ENCODE results near the gene DYNLRB1. TPM values are rescaled to one million over a fixed set of nuclear protein-coding genes. Genes with fewer than 3 reads are reported as not detected.
"Not testable (repeated sequence)": the region's sequence is repeated elsewhere in the genome, so short reads cannot be mapped to it uniquely, and the experiment has no call there.

The DYNLRB1 gene
- total RNA-seq, 5 donors from 2014 or later (not counting 1 experiment from before 2014, with no cell fraction given) = 49.6 to 83.6 (median 73.8) TPM

- Mint-ChIP-seq H3K4me3 (peak overlapping the region; percentile 95 to 99 (median 98)), H3K27me3 (no peaks in the 10 kb centered on the region), H3K36me3 (no peaks in the 10 kb centered on the region), H3K27ac (peak overlapping the region; percentile 96 to 97), H3K9me3 (no peaks in the 10 kb centered on the region), H3K4me1 (peaks cover 40 to 51% (median 42%) of the 10 kb centered on the region in 3 donors)
- POLR2A ChIA-PET = no interaction called here
- ATAC-seq (replicated peaks in 1 of 4) = peak; percentile 12 to 33 (median 16)
- peaks cover 5 to 20% of the 10 kb centered on the region in 2 experiments for H3K4me1 ChIP-seq (ENCODE audit: control insufficient read depth in 1 of 2, extremely low read depth in 1 of 2, insufficient read depth in 2 of 2, low read length in 2 of 2)
- H3K27ac ChIP-seq (ENCODE audit: low read length) = peak overlapping the region; percentile 72
- no peaks in the 10 kb centered on the region for H3K9me3 ChIP-seq
- WGBS (ENCODE audit: insufficient coverage) = 10% methylated on average over 10 of the region's 19 CpGs
- H3K36me3 ChIP-seq (ENCODE audit: control insufficient read depth in 2 of 2, extremely low read depth in 1 of 2, insufficient read depth in 1 of 2, low read length in 1 of 2) = peaks cover 0 to 8% of the 10 kb centered on the region in 2 donors
- no peak for DNase-seq
- CTCF ChIA-PET = interaction anchor here (0.6 to 2.9 kb wide), 11 partner anchors 9 to 392 kb away, joined by 3 to 39 read pairs (median 5); no protein-coding TSS in a partner anchor
- H3K4me3 ChIP-seq (ENCODE audit: control insufficient read depth in 1 of 2, extremely low read depth in 1 of 2, low read length in 1 of 2) = peak overlapping the region; percentile 90 to 92
- no peaks in the 10 kb centered on the region for H3K27me3 ChIP-seq (replicated peaks in 1 of 2; ENCODE audit: control insufficient read depth in 2 of 2, extremely low read depth in 1 of 2, insufficient read depth in 2 of 2, low read length in 1 of 2)
These were observed 1.2 kb upstream of the DYNLRB1 start for GRCh38 chr20:34514897-34515483.

DNA sequence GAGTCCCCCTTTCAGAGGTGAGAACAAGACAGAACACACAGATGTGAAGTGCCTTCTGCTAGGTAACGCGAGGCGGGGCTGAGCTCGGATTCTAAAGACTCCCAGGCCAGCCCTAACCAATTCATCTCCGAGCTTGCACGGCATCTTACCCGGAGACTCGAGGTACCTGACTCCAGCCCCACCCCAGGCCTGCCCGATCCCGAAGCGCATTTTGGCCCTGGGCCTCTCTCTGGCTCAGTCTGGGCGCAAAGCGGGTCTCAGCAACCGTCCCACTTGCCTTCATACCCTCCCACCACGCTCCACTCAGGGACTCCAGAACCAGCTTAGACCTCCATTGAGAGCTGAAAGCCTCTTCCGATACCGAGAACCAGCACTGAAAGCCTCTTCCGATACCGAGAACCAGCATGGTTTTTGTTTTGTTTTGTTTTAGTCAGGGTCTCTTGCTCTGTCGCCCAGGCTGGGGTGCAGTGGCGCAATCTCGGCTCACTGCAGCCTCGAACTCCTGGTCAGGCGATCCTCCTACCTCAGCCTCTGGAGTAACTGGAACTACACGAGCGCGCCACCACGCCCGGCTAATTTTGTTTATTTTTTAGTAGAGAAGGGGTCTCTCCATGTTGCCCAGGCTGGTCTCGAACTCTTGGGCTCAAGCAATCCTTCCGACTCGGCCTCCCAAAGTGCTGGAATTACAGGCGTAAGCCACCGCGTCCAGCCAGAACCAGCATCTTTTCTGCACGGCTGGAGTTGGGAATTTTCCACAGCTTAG is 557 bp upstream of the DYNLRB1 start:
- 4% methylated on average over 28 of the region's 36 CpGs for WGBS (ENCODE audit: insufficient coverage)
- Histone ChIP-seq H3K4me3 (ENCODE audit: control insufficient read depth in 1 of 2, extremely low read depth in 1 of 2, low read length in 1 of 2) (peak overlapping the region; percentile 90 to 92), H3K27me3 (replicated peaks in 1 of 2; ENCODE audit: control insufficient read depth in 2 of 2, extremely low read depth in 1 of 2, insufficient read depth in 2 of 2, low read length in 1 of 2) (no peaks in the 10 kb centered on the region), H3K9me3 (no peaks in the 10 kb centered on the region), H3K36me3 (ENCODE audit: control insufficient read depth in 2 of 2, extremely low read depth in 1 of 2, insufficient read depth in 1 of 2, low read length in 1 of 2) (peaks cover 0 to 8% of the 10 kb centered on the region in 2 donors), H3K27ac (ENCODE audit: low read length) (peak overlapping the region; percentile 72), H3K4me1 (ENCODE audit: control insufficient read depth in 1 of 2, extremely low read depth in 1 of 2, insufficient read depth in 2 of 2, low read length in 2 of 2) (peaks cover 5 to 24% of the 10 kb centered on the region in 2 experiments)
- Mint-ChIP-seq H3K4me3 (peak overlapping the region; percentile 95 to 99 (median 98)), H3K9me3 (no peaks in the 10 kb centered on the region), H3K27ac (peak overlapping the region; percentile 96 to 97), H3K36me3 (no peaks in the 10 kb centered on the region), H3K4me1 (peaks cover 44 to 56% (median 47%) of the 10 kb centered on the region in 3 donors), H3K27me3 (no peaks in the 10 kb centered on the region)
- CTCF ChIA-PET = interaction anchor here (0.6 to 2.9 kb wide), 15 partner anchors 9 to 392 kb away, joined by 3 to 39 read pairs (median 5); partner anchors contain the start of gene ITCH (in 1 of the 2)
- POLR2A ChIA-PET = interaction anchor here in 1 of 2 donors (0.5 kb wide), 1 partner anchor 294 kb away, joined by 5 read pairs; no protein-coding TSS in a partner anchor
- ATAC-seq (replicated peaks in 1 of 4) (peak; percentile 70 to 76 (median 76)), DNase-seq (peak; percentile 57 to 85 (median 70))

DNA sequence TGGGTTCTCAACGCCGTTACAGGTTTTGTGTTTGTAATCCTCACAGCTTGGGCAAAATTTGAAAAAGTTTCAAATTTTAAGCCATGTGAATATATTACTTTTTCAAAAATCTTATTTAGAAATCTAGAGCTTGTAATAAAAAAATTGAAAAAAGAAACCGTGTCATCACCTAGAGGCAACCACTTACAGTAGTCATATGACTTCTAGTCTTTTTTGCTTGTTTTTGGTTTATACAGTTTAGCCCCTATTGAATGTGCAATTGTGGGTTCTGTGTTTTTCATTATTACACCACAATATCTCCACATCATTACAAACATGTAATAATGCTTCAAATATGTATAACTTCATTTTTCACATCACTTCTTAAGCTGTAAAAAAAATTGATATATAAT is 888 bp downstream of the DYNLRB1 start:
- Histone ChIP-seq H3K9me3 (no peaks in the 10 kb centered on the region), H3K27me3 (replicated peaks in 1 of 2; ENCODE audit: control insufficient read depth in 2 of 2, extremely low read depth in 1 of 2, insufficient read depth in 2 of 2, low read length in 1 of 2) (no peaks in the 10 kb centered on the region), H3K4me3 (ENCODE audit: control insufficient read depth in 1 of 2, extremely low read depth in 1 of 2, low read length in 1 of 2) (peak overlapping the region; percentile 90 to 92), H3K36me3 (ENCODE audit: control insufficient read depth in 2 of 2, extremely low read depth in 1 of 2, insufficient read depth in 1 of 2, low read length in 1 of 2) (peaks cover 0 to 15% of the 10 kb centered on the region in 2 donors), H3K27ac (ENCODE audit: low read length) (peak overlapping the region; percentile 72), H3K4me1 (ENCODE audit: control insufficient read depth in 1 of 2, extremely low read depth in 1 of 2, insufficient read depth in 2 of 2, low read length in 2 of 2) (peaks cover 5 to 24% of the 10 kb centered on the region in 2 experiments)
- POLR2A ChIA-PET = interaction anchor here in 1 of 2 donors (0.6 to 1.3 kb wide), 2 partner anchors 41 to 410 kb away, joined by 3 to 7 read pairs; partner anchors contain the start of gene MAP1LC3A
- WGBS (ENCODE audit: insufficient coverage) = no CpG with 5 or more reads among the region's 3 CpGs
- peaks cover 59 to 68% (median 59%) of the 10 kb centered on the region in 3 donors for H3K4me1 Mint-ChIP-seq
- H3K27me3 Mint-ChIP-seq = no peaks in the 10 kb centered on the region
- DNase-seq (no peak), ATAC-seq (replicated peaks in 1 of 4) (no peak)
- CTCF ChIA-PET = interaction anchor here (0.5 to 2.9 kb wide), 9 partner anchors 10 to 249 kb away, joined by 3 to 39 read pairs (median 4); partner anchors contain the start of genes ITCH (in 1 of the 2) and TP53INP2 (in 1 of the 2)
- peaks cover 3% of the 10 kb centered on the region for H3K36me3 Mint-ChIP-seq
- H3K27ac Mint-ChIP-seq = peak overlapping the region; percentile 96 to 97
- peak overlapping the region; percentile 95 to 99 (median 98) for H3K4me3 Mint-ChIP-seq
- no peaks in the 10 kb centered on the region for H3K9me3 Mint-ChIP-seq

- H3K27ac ChIP-seq (ENCODE audit: low read length); H3K4me3 ChIP-seq (ENCODE audit: control insufficient read depth in 1 of 2, extremely low read depth in 1 of 2, low read length in 1 of 2); H3K27me3 Mint-ChIP-seq; ATAC-seq (replicated peaks in 1 of 4); H3K36me3 Mint-ChIP-seq; H3K9me3 Mint-ChIP-seq; POLR2A ChIA-PET; H3K27me3 ChIP-seq (replicated peaks in 1 of 2; ENCODE audit: control insufficient read depth in 2 of 2, extremely low read depth in 1 of 2, insufficient read depth in 2 of 2, low read length in 1 of 2); DNase-seq; H3K27ac Mint-ChIP-seq; H3K9me3 ChIP-seq: not testable (repeated sequence)
- Mint-ChIP-seq H3K4me1 (peaks cover 63 to 68% (median 64%) of the 10 kb centered on the region in 3 donors), H3K4me3 (peak overlapping the region; percentile 64 to 73 (median 71))
- peaks cover 0 to 19% of the 10 kb centered on the region in 2 donors for H3K36me3 ChIP-seq (ENCODE audit: control insufficient read depth in 2 of 2, extremely low read depth in 1 of 2, insufficient read depth in 1 of 2, low read length in 1 of 2)
- 100% methylated on average over 3 of the region's 7 CpGs for WGBS (ENCODE audit: insufficient coverage)
- peaks cover 5 to 35% of the 10 kb centered on the region in 2 experiments for H3K4me1 ChIP-seq (ENCODE audit: control insufficient read depth in 1 of 2, extremely low read depth in 1 of 2, insufficient read depth in 2 of 2, low read length in 2 of 2)
- CTCF ChIA-PET = interaction anchor here in 1 of 2 donors (0.7 to 1.1 kb wide), 2 partner anchors 156 to 206 kb away, joined by 3 to 4 read pairs; partner anchors contain the start of gene ITCH
These were observed 2.6 kb downstream of the DYNLRB1 start for GRCh38 chr20:34518863-34519262.

- Histone ChIP-seq H3K36me3 (ENCODE audit: control insufficient read depth in 2 of 2, extremely low read depth in 1 of 2, insufficient read depth in 1 of 2, low read length in 1 of 2) (peaks cover 4 to 19% of the 10 kb centered on the region in 2 donors), H3K4me1 (ENCODE audit: control insufficient read depth in 1 of 2, extremely low read depth in 1 of 2, insufficient read depth in 2 of 2, low read length in 2 of 2) (peaks cover 5 to 33% of the 10 kb centered on the region in 2 experiments)
- H3K36me3 Mint-ChIP-seq; POLR2A ChIA-PET; ATAC-seq (replicated peaks in 1 of 4); H3K9me3 ChIP-seq; H3K4me3 ChIP-seq (ENCODE audit: control insufficient read depth in 1 of 2, extremely low read depth in 1 of 2, low read length in 1 of 2); CTCF ChIA-PET; H3K27ac Mint-ChIP-seq; H3K27me3 ChIP-seq (replicated peaks in 1 of 2; ENCODE audit: control insufficient read depth in 2 of 2, extremely low read depth in 1 of 2, insufficient read depth in 2 of 2, low read length in 1 of 2); H3K9me3 Mint-ChIP-seq; H3K27me3 Mint-ChIP-seq; H3K27ac ChIP-seq (ENCODE audit: low read length); H3K4me3 Mint-ChIP-seq; DNase-seq: not testable (repeated sequence)
- WGBS (ENCODE audit: insufficient coverage) = 96% methylated on average over 4 of the region's 10 CpGs
- H3K4me1 Mint-ChIP-seq = peaks cover 57 to 66% (median 62%) of the 10 kb centered on the region in 3 donors
These were observed 3.6 kb downstream of the DYNLRB1 start for GRCh38 chr20:34519841-34520240.
